HS-5 (cell line): ENCODE measurements around the gene TEKT2.

Source experiments
- DNase-seq: peaks from one replicate; pipeline ENCODE4 v3.0.0-alpha.2; 2012; ENCODE audit warnings: low read depth

Gene TEKT2

GRCh38 chr1:36106269-36106668 is 22.4 kb downstream of the TEKT2 start:
- DNase-seq = no peak

DNA sequence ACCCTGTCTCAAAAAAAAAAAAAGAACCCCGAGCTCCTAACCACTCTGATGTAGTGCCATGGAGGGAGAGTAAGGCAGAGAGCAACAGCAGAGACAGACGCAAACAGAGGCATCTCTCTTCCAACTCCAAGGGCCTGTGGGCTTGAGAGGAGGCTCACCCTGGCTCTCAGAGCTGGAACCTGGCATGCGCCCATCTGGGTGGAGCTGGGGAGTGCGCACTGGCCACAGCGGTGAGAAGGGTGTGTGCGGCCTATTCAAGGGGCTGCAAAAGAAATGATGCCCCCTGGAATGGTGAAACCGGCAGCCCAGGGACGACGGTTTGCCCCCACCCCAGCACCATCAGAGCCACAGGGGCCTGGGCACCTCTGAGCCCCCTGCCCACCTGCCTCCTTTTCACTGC is 23.5 kb downstream of the TEKT2 start:
- no peak for DNase-seq

DNA sequence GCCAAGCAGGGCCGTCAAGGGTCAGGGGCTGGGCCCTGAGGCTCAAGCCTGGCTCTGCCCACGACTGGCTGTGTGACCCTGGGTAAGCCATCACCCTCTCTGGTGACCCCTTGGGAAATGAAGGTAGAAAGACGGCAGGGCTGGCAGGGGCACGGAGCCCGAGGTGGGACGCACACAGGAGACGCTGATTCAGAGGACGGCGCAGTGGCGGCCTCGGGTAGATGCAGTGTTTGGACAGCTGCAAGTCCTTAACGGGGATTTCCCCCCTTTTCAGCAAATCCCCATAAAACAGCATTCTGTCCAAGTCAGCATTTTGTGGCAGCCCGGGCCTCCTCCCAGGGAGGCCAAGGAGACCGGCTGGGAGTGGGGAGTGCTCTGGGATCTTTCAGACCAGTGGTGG is 24.4 kb downstream of the TEKT2 start:
- DNase-seq = no peak

DNA sequence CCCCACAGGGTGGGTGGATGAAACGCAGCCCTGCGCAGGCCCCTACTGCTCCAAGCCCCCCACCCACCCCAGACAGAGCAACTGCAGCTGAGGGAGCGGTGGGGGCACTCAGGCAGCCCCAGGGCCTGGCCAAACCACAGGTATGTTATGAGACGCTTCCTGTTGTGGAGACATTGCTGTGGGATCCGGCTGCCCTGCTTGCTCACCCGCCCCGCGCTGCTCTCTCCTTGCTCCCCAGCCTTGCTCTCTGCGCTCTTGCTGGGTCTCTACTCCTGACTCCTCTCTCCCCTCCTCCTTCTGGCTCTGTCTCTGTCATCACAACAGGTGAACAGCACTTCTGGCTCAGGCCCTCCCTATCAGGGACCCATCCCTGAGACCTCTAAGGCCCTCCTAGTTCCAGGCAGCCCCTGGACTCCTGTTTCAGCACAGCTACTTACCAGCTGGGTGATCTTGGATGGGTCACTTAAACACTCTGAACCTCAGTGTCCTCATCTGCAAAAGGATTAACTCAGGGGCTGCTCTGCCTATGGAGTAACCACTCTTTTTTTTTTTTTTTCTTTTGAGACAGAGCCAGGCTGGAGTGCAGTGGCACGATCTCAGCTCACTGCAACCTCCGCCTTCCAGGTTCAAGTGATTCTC is 25.3 kb downstream of the TEKT2 start:
- no peak for DNase-seq

- no peak for DNase-seq
Measured at GRCh38 chr1:36111151-36111550, 27.3 kb downstream of the TEKT2 start.

DNA sequence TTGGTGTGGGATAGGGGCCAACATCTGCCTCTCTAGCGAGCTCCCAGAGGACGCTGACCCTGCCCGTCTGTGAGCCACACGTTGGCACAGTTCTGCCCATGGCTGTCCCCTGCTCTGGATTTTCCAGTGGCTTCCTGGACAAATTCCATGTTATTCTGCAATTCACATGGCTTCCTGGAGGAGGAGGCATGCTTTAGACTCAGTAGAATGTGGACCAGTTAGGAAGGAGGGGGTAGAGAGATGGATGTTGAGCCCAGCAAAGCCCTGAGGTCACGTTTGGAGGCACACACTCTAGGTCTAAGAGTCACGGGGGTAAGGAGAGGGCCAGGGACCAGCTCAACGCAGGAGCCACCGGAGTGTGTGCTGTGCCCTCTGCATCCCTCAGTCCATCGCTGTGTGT is 28.9 kb downstream of the TEKT2 start:
- DNase-seq = no peak

DNA sequence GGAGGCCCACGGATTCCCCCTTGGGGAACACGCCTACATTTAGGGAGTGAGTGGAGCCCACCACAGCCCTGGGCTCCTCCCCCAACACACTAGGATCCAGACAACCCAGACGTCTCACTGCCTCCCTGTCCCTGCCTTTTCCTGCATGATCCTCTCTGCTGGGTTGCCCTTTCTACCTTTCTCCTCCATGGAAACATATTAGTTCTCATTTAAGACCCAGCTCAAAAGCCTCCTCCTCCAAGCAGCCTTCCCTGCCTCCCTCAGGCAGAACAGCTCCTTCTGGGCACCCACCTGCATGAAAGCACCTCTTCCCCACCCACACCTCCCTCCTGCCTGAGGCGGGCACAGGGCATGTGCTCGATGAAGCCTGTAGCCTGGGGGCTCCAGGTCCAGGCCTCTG is 30.5 kb downstream of the TEKT2 start:
- DNase-seq = no peak

DNA sequence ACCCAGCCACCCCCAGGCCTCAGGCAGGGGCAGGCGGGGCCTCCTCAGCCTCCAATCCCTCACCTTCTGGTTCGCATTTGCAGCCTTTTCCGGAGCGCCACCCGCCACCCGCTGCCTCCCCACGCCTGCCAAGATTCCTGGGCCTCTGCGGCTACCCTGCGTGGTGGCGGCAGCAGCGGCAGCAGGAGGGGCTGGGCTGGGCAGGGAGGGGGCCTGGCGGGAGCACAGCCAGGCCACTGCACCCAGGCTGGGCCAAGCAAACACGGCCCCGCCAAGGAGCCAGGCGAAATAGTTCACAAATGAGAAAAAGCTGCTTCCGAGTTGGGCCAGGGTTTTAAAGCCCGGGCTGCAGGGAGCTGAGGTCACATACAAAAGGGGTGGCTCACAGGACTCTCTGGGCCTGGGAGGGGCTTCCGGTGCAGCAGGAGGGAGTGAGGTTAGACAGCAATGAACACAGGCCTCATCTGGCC is 31.3 kb downstream of the TEKT2 start:
- DNase-seq = no peak

- DNase-seq = no peak
Measured at GRCh38 chr1:36115931-36116330, 32.0 kb downstream of the TEKT2 start.

GRCh38 chr1:36116901-36117300 is 33.0 kb downstream of the TEKT2 start:
- no peak for DNase-seq

DNA sequence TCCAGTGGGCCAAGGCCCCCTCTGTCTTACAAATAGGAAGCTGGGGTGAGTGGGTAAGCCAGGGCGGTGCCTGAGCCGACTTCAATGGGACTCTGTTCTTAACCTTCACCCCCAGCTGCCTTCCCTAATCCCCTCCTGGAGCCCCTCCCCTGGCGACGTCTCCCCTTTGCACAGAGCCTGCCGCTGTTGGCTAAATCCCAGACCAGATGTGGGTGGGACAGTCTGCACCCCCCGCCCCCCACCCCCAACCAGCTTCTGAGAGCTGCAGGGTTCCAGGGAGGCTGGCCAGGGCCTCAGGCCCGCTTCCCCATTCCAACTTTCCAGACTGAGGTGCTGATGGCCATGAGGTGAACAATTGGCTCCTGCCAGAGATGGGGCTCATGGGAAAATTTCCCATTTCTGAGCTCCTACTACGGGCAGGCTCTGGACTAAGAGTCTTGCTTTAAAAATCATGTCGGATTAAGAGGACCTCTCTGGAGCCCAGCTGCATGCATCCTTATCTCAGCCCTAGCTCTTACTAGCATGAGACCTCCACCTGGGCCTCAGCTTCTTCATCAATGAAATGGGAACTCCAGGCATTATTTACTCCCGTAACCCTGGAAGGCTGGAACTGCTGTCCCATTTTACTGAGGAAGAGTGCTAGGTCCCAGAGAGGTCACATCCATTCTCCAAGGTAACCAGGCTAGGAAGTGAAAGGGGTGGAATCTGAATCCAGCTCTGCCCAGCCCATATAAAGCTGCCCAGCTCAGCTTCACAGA is 34.7 kb downstream of the TEKT2 start:
- no peak for DNase-seq

DNA sequence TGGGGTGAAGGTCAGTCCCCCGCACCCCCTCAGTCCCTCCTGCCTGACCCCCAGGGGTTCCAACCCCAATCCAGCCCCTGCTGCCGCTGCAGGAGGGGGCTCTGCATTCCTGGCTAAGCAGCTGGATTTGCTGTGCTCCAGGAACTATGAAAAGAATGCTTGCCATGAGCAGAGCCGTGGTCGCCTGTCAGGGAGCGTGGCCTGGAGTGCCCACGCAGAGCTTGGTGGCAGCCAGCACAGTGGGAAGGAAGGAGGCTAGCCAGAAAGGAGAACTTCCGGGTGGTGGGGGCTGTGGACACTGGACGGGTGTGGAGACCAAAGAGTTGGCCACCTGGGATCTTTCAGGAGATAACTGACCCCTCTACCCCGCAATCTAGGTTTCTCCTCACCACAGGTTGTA is 35.6 kb downstream of the TEKT2 start:
- no peak for DNase-seq

GRCh38 chr1:36122062-36123030 is 38.5 kb downstream of the TEKT2 start:
- DNase-seq = no peak

- DNase-seq = no peak
Measured at GRCh38 chr1:36123356-36123755, 39.5 kb downstream of the TEKT2 start.

GRCh38 chr1:36124404-36125128 is 40.7 kb downstream of the TEKT2 start:
- DNase-seq = no peak

GRCh38 chr1:36125129-36125991 is 41.5 kb downstream of the TEKT2 start, which contains the start of gene COL8A2:
COL8A2 (minus strand) TSS chr1:36125222; CDS start chr1:36100242, 24,980 bp downstream.
- DNase-seq = no peak

DNA sequence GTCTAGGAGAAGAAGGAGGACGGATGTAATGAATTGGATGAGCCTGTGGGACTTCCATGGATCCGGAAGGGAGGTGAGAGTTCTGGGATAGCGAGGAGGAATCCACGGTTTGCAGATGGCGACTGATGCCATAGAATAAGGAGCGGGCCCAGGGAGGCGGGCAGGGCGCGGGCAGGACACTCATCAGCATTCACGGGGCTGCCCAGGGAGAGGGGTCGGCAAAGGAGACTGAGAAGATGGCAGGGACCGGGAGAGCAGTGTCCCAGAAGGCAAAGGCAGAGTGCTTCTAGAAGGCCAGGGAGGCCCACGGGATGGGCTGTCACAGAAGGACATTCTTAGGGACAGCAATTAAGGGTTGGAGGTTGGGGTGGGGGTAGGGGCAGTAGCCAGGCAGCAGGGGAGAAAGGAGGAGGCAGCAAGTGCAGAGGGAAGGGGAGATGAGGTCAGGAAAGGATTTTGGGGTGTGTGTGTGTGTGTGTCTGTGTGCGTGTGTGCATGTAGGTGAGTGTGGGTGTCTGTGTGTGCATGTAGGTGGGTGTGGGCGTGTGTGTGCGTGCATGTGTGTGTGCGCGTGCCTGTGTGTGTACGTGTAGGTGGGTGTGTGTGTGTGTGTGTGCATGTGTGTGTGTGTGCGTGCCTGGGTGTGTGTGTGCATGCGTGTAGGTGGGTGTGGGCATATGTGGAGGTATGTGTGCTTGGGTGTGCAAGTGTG is 42.3 kb downstream of the TEKT2 start:
- DNase-seq = no peak

GRCh38 chr1:36126797-36127500 is 43.1 kb downstream of the TEKT2 start:
- no peak for DNase-seq

- peak; percentile 49 for DNase-seq
Measured at GRCh38 chr1:36128126-36128904, 44.4 kb downstream of the TEKT2 start.
